B cell (primary cell): Measurements from ENCODE around the gene ACBD4.

Experiments
- EZH2 ChIP-seq: IDR thresholded peaks from 2 replicates; pipeline ENCODE4 v1.6.1; 2012; ENCODE audit warnings: borderline replicate concordance, low read depth, mild to moderate bottlenecking, moderate library complexity, low read length; ENCODE audit not compliant: insufficient read depth, poor library complexity, severe bottlenecking
- TF ChIP-seq, protein P1 (sequence below): fragments of 200-600 bp; IDR thresholded peaks from one replicate; pipeline ENCODE4 v1.8.0; 2022; ENCODE audit warnings: antibody characterized with exemption, mild to moderate bottlenecking

- TF ChIP-seq, protein P1, sequence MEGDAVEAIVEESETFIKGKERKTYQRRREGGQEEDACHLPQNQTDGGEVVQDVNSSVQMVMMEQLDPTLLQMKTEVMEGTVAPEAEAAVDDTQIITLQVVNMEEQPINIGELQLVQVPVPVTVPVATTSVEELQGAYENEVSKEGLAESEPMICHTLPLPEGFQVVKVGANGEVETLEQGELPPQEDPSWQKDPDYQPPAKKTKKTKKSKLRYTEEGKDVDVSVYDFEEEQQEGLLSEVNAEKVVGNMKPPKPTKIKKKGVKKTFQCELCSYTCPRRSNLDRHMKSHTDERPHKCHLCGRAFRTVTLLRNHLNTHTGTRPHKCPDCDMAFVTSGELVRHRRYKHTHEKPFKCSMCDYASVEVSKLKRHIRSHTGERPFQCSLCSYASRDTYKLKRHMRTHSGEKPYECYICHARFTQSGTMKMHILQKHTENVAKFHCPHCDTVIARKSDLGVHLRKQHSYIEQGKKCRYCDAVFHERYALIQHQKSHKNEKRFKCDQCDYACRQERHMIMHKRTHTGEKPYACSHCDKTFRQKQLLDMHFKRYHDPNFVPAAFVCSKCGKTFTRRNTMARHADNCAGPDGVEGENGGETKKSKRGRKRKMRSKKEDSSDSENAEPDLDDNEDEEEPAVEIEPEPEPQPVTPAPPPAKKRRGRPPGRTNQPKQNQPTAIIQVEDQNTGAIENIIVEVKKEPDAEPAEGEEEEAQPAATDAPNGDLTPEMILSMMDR: no peak
- TF ChIP-seq EZH2: no peak
These were observed 37.2 kb downstream of the ACBD4 start for GRCh38 chr17:45172541-45173286.
